Measurements from ENCODE around the gene TRPV5.

TRPV5 gene

GRCh38 chr7:142863891-142864685, 69.5 kb downstream of the TRPV5 start:
- H3K4me3 Mint-ChIP-seq = no peak overlapping the region
- CTCF ChIA-PET = interaction anchor here (2.8 to 5.0 kb wide), 3 partner anchors 9 to 53 kb away, joined by 8 to 29 read pairs (median 14); partner anchors contain the start of gene EPHB6
- H3K9me3 Mint-ChIP-seq = no peaks in the 10 kb centered on the region
- no peaks in the 10 kb centered on the region for H3K36me3 Mint-ChIP-seq
- H3K27me3 Mint-ChIP-seq = no peaks in the 10 kb centered on the region
- peaks cover 2% of the 10 kb centered on the region for H3K4me1 Mint-ChIP-seq
- no peak for DNase-seq
- no peak overlapping the region for H3K27ac Mint-ChIP-seq

GRCh38 chr7:142862786-142863400, 70.7 kb downstream of the TRPV5 start:
- Mint-ChIP-seq H3K9me3 (no peaks in the 10 kb centered on the region), H3K27me3 (no peaks in the 10 kb centered on the region), H3K4me3 (no peak overlapping the region), H3K27ac (no peak overlapping the region), H3K4me1 (peaks cover 2% of the 10 kb centered on the region), H3K36me3 (no peaks in the 10 kb centered on the region)
- no peak for DNase-seq
- CTCF ChIA-PET = interaction anchor here (1.5 to 5.0 kb wide), 3 partner anchors 8 to 52 kb away, joined by 7 to 29 read pairs (median 8); partner anchors contain the start of gene EPHB6

- no peaks in the 10 kb centered on the region for H3K9me3 Mint-ChIP-seq
- H3K27ac Mint-ChIP-seq = no peak overlapping the region
- H3K4me1 Mint-ChIP-seq = peaks cover 2% of the 10 kb centered on the region
- DNase-seq = no peak
- H3K27me3 Mint-ChIP-seq = peaks cover 4% of the 10 kb centered on the region
- CTCF ChIA-PET = interaction anchor here (1.5 to 5.0 kb wide), 2 partner anchors 7 to 11 kb away, joined by 7 to 29 read pairs; partner anchors contain the start of gene EPHB6
- H3K36me3 Mint-ChIP-seq = no peaks in the 10 kb centered on the region
- no peak overlapping the region for H3K4me3 Mint-ChIP-seq
These were observed 71.2 kb downstream of the TRPV5 start for GRCh38 chr7:142862351-142862750.

DNA sequence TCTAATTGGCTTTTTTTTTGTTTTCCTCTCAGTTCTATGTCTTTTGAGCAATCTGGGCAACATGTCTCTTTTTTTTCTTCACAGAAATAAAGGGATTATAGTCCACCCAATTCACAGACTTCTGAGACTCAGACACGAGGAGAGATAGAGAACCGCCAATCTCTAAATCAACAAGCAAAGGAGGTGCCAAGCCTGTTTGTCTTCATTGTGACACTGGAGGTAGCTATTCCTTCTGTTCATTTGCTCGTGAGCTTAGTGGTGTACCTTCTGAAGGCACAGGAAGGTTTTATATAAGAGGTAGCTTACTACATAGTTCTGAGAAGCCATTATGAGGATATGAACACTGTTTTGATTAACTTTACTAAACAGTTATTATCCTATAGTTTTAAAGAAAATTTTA, 72.6 kb downstream of the TRPV5 start:
- no peak for DNase-seq
- no peaks in the 10 kb centered on the region for H3K9me3 Mint-ChIP-seq
- CTCF ChIA-PET = interaction anchor here (0.7 kb wide), 2 partner anchors 9 to 453 kb away, joined by 3 read pairs; no protein-coding TSS in a partner anchor
- H3K36me3 Mint-ChIP-seq = no peaks in the 10 kb centered on the region
- H3K4me1 Mint-ChIP-seq = peaks cover 11% of the 10 kb centered on the region
- H3K27ac Mint-ChIP-seq = no peak overlapping the region
- peaks cover 17% of the 10 kb centered on the region for H3K27me3 Mint-ChIP-seq
- H3K4me3 Mint-ChIP-seq = no peak overlapping the region

GRCh38 chr7:142859829-142860228, 73.7 kb downstream of the TRPV5 start:
- no peak for DNase-seq
- no peaks in the 10 kb centered on the region for H3K9me3 Mint-ChIP-seq
- no peak overlapping the region for H3K4me3 Mint-ChIP-seq
- peaks cover 17% of the 10 kb centered on the region for H3K4me1 Mint-ChIP-seq
- CTCF ChIA-PET = interaction anchor here (1.0 to 2.1 kb wide), 2 partner anchors 13 to 324 kb away, joined by 3 to 7 read pairs; no protein-coding TSS in a partner anchor
- peaks cover 25% of the 10 kb centered on the region for H3K27me3 Mint-ChIP-seq
- no peaks in the 10 kb centered on the region for H3K36me3 Mint-ChIP-seq
- H3K27ac Mint-ChIP-seq = no peak overlapping the region

DNA sequence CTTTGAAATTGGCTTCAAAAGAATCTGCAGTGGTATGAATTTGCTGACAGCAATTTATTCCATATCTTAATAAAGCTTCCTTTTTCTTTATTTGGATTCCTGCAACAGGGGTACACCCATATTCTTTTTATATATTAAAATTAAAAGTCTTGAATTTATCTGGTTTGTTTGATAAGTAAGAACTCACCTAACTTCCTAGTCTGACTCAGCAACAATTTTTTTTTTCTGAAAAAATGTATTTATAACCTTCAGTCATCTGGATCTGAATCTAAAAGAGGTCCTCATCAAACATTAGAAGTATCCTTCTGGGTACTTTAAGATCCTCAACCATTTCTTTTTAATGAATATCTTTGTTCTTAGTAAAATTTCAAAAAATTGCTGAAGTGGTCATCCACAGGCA, 74.1 kb downstream of the TRPV5 start:
- Mint-ChIP-seq H3K36me3 (no peaks in the 10 kb centered on the region), H3K9me3 (no peaks in the 10 kb centered on the region), H3K4me1 (peaks cover 17% of the 10 kb centered on the region), H3K4me3 (no peak overlapping the region), H3K27ac (no peak overlapping the region), H3K27me3 (peaks cover 28% of the 10 kb centered on the region)
- CTCF ChIA-PET = interaction anchor here (1.0 to 2.1 kb wide), 2 partner anchors 13 to 324 kb away, joined by 3 to 7 read pairs; no protein-coding TSS in a partner anchor
- no peak for DNase-seq
